NCI-H2171 treated with DMSO at 0.1 percent for 48 hours (cell line): ENCODE results near the gene ATXN1.

Experiments
- DNase-seq: peaks from one replicate; lab custom pipeline; 2025; lab: John Stamatoyannopoulos, UW

ATXN1 gene

DNA sequence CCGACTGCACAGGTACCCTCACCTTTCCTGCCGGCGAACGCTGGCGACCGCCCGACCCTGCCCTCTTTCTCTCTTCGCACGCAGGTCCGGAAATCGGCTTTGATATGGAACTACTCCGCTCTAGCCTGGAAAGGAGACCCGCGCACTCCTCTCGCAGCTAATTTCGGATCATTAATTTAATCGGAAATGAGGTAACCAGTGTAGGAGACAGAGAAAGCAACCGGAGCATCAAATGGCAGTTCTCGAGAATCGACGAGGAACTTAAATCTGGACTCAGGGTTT lies 949 bp upstream of the ATXN1 start:
- DNase-seq = peak; percentile 28

DNA sequence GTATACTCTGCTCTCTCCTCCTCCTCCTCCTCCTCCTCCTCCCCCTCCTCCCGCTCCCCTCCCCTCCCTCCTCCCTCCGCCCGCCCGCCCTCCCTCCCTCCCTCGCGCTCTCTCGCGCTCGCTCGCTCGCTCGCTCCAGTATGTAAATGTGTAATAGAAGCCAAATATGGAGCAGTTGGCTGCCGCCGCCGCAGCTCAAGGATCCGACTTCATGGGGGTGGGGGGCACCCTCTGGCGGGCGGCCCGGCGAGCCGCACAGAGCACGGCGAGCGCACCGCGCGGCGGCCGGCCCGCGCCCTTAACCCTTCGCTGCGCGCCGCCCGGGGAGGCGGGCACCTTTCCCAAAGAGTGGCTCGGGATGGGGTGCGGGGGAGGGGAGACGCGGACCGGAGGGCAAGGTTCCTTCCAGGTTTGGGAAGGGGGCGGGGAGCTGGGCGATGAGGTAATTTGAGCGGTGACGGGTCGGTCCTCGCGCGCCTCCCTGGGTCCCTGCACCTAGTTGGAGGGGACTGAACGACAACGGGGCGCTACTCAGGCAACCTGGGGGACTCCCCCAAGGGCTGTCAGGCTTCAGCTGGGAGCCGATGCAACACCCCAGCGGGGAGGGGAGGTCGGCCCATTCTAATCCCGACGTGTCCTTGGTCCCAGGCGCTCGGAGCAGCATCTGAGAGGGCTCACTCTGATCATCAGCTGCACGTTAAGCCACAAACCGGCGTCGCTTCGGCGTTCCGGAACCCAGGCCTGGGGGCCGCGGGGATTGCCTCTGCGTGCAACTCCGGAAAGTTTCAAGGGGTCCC lies 409 bp upstream of the ATXN1 start:
- DNase-seq = peak; percentile 61

DNA sequence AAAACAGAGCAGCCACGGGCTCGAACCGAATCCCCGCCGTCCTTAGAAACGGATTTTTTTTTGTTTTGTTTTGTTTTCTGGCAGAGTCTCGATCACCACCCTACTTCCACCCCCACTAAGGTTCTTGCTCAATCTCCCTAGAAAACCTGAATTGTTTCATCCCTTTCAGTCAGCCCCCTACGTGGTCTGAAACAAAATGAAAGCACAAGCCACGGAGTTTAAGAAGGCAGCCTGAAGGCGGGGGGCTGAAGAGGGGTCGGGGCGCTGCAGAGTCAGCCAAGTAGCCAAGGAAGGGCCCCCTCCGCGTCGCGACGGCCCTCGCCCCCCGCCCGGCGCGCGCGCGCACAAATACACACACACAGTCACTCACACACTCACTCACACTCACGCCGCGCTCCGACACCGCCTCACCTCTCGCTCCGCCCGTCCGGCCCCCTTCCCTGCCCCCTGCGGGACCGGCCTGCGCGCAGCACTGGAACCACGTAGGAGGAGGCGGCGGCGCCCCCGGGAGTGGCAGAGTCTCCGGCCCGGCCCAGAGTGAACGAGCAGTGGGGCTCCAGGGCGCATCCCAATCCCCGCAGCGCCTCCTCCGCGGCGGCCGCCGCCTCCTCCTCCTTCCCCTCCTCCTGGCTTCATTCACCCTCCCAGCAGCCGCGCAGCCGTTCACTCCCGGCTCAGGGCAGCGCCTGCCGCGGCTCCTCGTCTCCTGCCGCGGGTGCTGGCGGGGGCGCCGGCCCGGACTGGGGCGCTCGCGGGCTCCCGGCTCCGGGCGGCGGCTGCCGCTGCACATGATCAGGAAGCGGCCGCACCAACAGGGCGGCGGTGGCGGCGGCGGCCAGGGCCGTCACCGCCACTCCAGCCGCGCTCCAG lies 1.4 kb downstream of the ATXN1 start:
- DNase-seq = peak; percentile 45

DNA sequence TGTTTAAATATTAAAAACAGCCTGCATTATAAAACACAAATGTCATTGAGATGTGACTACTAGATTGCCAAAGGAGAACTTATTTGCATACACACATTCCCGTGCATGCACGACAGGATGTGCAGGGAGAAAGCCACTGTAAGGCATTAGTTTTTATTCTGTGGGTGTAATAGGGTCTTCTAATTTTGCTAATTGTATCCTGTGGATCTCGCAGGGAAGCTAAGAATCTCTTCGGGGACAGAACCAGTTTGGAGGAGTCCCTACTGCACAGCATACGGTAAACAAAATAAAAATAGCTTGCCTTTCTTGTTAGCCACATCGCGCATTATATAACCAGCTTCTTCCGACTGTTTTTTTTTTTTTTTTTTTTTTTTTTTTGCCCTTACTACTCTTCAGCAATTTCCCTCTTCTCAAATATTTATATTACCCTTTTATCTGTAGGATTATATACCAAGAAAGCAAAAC lies 2.0 kb downstream of the ATXN1 start:
- peak; percentile 4 for DNase-seq

DNA sequence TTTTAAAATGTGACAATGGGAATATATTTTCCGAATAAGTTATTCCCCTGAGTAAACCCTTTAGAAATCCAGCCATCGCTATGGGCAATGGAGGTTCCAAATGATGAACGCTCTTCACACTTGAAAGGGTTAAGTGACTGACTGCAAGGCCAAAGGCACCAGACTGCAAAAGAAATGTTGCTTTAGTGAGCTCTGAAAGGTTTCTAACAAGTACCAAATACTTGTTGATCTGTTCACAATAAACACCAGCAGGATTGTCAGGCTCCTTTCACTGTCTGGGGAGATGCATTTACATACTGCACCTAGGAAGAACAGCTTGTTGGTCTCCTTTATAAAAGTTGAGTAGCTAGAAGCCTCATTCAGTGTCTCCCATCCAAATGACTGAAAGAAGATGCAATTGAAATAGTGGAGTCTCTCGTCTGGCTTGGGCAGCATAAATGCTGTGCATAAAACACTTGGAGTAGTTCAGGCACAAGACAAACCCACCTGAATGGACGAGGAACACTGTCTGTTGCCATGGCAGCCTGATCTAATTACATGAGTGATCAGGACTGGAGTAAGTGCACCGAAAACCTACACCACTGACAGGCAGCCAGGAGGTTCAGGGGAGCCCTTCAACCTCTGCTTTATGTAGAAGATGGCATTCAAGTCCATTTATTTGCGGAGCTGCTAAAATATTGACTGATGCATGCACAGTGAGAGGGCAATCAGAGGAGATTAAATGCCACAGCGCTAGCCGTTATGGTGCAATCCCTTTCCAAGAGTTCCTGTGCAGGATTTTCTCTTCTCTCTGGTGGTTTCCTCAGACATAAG lies 2.9 kb downstream of the ATXN1 start:
- DNase-seq = no peak

DNA sequence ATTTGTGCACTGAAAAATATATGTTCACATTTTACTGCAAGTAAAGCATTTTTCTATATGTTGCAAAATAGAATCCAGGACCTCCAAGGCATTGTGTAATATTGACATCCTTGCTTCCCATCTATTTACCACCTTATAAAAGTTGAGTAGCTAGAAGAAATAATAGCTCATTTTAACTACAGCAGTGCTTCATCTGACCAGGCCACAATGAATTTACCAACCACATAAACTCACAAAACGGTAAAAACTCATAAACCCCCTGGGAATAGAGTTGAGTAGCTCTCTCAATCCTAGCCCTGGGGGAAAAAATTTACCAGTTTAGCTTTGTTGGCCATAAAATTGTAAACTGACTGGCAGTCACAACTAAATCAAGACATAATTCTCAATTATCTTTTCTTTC lies 3.9 kb downstream of the ATXN1 start:
- no peak for DNase-seq

DNA sequence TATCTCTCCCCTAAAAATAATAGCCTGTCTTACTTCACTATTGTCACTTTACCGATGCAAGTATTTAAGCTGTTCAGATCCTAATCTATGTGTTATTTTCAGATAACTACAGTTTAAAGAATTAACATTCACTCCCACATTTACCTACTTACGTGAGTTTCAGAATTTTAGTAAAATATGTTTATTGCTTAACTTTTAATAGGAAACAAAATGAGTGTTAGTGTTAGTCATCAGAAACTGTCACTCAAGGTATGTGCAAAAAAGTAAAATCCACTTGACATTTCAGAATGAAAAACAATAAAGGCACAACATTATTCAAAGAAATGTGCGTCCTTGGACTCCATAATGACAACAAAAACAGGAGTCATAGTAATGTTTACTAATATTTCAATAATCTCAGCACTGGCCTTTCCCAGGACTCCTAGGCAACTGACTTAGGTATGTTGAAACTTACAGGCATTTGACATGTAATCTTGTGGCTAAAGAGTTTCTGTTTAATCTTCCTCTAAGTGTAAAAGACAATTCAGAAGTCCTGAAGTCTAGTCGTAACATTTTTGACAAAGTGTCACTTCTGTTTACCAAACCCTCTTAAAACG lies 4.5 kb downstream of the ATXN1 start:
- DNase-seq = no peak

DNA sequence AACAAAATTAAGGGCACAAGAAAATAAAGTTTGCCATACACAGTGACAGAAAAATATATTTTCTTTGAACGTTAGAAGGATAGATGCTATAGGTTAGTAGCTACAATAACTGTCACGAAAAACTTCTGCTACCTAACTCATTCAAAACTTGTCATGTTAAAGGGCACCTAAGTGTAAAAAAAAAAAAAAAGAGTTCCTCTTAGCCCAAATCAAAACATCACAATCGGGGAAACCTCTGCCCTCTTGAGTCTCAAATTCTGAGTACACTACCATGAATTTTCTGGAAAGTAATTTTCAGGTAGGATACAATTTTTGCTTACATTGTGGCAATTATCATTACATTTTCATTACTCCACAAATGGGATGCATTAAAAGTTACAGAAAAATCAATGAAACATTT lies 5.7 kb downstream of the ATXN1 start:
- no peak for DNase-seq

DNA sequence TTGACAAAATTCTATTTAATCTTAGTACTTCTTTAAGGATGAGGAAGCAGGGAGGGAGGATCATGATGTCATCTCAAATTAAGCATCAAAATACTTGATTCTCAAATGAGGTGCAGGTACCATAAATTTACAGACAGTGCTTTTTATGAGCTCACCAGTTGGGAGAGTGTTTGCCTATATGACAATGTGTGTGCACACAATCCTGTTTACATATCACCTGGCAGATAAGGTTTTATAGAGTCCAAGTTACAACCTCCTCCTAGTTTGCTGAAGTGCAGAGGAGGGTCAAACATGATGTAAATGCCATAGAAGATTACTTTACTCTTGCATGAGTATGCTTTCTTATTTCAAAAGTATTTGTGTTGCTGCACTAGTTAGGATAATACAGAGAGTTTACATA lies 6.4 kb downstream of the ATXN1 start:
- DNase-seq = no peak

DNA sequence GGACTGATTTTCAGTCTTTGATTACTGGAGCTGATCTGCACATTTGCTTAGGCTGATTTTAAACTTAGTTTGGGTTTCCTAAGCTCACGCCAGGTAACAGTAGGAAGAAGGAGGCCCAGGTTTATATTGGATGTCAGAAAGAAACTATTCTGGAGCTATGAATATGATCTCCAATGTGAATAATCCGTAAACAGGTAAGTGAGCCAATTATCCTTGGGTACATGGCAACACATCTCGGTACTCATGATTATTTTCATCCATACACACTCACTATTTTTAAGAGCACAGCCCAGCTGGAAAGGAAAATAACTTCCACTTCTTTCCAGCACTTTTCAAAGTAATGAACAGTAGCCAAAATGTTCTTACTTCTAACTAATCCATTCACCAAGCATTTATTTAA lies 7.0 kb downstream of the ATXN1 start:
- no peak for DNase-seq

DNA sequence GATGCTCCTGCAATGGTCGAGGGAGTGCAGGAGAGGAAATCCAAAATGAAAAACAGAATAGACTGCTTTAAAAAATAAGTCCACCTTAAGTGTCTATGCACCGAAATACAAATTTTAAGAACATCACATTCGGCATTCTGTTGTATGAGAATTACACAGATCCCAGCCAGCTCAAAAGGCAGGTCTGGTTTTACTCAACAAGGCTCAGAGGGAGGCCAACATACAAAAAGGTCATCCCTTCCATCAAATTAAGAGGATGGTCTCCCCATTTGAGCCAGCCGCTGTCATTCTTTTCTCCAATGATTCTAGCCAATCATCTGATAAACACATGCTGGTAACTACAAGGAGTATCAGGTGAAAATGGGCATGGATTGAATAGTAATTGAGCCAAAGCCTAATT lies 7.9 kb downstream of the ATXN1 start:
- DNase-seq = no peak

DNA sequence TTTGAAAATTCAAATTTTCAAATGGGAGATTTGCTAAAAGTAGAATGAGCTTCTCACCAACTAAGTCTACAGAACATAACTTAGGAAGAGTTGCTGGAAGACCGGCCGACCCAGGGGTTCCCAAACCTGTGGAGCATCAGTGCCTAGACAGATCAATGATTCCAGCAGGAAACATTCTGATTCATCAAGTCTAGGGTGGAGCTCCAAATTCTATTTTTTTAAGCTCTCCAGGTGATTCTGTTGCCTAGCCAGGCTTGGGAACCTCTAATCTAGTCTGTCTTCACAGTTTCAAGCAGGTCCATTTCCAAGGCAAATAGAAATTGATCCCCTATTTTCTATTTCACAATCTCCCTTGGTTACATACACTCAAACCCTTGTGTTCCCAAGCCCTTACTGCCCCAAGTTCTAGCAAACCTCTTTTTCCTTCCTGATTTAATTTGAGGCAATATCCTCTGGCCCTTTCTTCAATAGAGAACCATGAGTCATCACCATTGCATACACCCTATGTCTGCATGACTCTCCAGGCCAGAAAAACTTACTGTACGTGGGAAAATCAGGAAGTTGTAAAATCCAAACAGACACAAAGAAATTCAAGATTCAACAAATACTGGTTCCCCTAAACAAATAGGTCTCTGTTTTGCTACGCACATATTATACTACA lies 8.9 kb downstream of the ATXN1 start:
- no peak for DNase-seq

DNA sequence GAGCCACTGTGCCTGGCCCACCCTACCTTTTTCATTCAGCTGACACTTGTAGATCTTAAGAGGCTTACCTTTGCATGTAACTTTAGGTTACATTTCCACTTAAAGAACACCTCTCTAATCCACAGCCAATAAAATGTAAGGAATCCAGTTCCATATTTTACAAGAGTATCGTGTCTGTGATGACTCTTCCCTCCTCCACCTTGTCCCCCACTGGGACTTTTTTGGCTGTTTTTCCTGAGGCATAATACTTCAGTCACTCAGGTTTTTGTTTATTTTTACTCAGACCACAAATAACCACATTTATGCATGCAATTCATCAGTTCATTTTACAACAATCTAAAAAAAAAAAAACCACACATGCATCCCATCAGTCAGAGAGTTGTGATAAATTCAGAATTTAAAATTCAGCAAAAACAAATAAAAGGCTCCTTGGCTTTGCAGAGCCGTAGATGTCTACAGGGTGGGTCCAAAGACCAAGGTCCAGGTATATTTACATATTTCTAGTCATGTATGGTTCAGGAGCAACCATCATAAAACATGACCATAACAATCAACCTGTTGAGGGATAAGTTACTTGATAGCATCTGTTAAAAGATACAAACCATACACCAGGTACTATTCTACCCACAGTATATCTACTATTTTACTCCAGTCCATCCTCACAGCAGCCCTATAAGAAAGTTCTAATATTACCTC lies 9.9 kb downstream of the ATXN1 start:
- no peak for DNase-seq

DNA sequence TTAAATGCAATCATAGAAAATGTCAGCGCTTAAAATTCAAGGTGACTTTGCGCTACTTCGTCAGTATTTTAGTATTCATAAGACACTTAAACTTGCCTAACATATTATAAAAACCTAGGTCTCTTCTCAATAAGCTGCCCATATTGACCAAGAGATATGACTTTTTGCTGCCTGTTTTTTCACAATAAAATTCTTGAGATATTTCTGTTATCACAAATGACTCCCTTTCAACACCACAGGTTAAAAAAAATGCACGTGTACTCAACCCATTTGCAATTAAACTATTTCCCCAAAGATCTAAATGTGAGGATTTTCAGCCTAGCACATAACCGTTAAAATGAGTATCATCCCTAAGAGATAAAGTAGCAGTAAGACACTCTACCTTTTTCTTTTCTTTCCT lies 10.7 kb downstream of the ATXN1 start:
- no peak for DNase-seq

DNA sequence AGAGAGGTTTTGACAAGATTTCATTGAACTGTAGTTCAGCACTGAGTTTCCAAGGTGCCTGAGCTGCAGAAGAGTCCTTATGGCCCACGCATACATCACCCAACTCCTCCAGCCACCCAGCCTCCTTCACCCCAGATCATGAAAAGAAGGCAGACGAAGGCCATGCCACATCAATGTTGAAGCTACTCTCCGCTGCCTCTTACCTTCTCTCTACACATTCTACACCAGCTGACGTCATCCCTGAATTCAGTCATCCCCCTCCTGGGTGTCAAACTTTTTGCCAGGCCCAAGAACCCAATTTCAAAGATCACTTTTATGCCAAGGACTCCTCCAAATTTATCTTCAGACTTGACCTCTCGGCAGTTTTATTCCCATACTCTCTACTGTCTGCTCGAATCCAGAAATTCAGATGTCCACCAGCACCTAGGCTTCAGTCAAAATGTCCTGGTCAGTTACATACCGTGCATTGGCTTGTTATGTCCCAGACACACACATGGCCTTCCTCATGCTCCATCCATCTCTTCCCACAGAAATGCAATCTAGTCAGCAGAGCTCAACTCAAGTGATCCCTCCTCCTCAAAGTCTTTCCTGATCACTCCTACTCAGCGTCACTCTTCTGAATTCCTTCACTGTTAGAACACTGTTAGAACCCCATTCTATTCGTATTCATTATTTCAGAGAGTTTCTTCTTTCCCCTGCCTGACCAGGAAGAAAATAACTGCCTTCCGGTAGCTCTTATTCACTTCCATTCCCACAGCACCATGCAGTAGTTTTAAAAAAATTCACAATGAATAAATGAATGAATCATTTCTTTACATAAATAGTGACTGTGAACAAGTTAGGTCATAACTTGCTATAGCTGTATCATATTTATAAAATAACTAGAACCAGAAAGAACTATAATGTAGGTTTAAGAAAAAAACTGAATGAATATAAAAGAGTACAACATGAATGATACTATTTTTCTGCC lies 11.5 kb downstream of the ATXN1 start:
- no peak for DNase-seq

DNA sequence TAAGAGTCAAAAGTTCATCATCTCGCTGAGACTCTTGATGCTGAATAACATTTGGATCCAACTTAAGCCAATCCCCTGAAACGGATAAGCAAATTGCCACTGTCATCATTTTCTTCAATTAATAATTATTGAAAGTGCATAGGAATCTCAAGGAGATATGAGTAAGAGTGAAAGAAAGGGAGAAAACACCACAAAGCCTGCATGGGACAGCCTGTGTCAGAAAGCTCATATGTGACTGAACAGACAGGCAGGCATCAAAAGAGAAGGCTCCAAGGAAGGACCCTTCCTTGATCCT lies 13.3 kb downstream of the ATXN1 start:
- DNase-seq = no peak

DNA sequence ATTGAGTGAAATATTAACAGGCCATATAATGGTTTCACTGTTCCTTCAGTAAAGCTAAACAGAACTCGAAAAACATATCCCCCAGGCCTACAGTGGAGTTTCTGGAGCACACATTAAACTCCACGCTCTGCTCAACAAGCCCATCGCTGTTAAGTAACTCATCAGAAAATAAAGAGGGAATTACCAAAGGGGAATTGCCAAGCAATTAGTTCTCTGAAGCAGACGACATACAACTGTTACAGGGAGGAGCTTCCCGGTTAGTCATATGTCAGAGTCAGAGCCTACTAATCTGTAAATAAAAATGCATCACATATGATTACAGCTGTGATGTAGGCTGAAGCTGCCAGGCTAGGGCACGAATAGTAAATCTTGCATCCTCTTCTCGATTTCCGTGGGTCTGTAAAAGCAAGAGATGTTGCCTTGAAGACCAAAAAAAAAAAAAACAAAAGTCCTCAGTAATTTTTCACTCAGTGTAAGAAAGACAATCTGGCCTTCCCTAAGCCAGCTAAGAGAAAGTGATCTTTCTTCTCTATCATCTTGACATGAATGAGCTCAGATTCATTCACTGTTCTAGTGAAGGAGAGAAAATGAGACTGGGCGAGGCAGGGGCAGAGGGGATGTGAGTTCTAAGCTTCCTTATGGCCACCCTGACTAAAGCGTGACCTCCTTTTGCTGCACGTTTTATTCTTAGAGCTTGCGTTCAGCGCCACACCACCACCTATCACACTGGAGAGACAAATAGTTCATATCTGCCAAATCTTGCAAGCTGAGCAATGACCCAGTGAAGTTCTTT lies 13.8 kb downstream of the ATXN1 start:
- DNase-seq = no peak

DNA sequence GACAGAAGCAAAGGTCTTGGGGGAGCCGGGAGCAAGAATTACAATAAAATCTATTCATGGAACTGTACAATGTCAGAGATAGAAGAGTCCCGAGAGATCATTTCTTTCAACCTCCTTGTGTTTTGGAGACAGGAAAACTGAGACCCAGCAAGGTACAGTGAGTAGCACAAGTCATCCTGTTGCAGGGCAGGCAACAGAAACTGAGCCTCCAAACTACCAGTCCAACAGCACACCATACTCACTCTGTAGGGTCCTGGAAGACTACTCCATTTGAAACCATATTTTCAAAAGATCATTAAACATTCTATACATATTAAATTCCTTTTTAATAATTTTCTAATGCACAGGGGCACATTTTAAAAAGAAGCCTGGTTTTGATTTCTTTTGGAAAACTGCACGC lies 14.4 kb downstream of the ATXN1 start:
- no peak for DNase-seq

DNA sequence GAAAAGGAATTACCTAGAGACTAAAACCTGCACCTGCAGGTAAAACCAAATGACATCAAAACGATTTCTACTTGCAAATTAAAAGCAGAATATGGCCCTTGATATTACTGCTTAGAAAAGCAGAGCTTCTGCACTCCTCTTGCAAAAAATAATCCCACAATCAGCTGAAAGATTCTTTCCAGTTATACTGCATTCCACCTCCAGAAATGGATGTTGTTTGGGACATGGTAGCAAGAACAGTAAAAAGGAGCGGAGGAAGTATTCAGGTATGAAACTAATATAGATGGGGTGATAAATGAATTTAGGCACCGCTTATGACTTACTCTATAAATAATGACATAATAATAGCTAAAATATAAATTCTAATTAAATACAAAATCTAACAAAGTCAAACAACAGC lies 14.9 kb downstream of the ATXN1 start:
- no peak for DNase-seq
